Loucy (cell line): Measurements from ENCODE around the gene TSSK6.

Source experiments
- H2AFZ ChIP-seq: fragments of 200-600 bp; sonication (generic); 2 replicates; pipeline ENCODE4 v1.6.0; 2016; ENCODE audit warnings: antibody characterized with exemption, mild to moderate bottlenecking, low read length, moderate library complexity
- H3F3A ChIP-seq: fragments of 200-600 bp; 2 replicates; pipeline ENCODE4 v1.6.0; 2016; ENCODE audit warnings: antibody characterized with exemption, low read depth, mild to moderate bottlenecking
- H3K27me3 ChIP-seq: fragments of 200-600 bp; sonication (generic); 2 replicates; pipeline ENCODE4 v1.6.1; 2014; ENCODE audit warnings: low read length, mild to moderate bottlenecking; ENCODE audit not compliant: insufficient read depth, poor library complexity, severe bottlenecking
- H3K36me3 ChIP-seq: fragments of 200-600 bp; sonication (generic); 2 replicates; pipeline ENCODE4 v1.6.1; 2016; ENCODE audit warnings: low read length; ENCODE audit not compliant: insufficient read depth
- H3K4me1 ChIP-seq: fragments of 200-600 bp; sonication (generic); 2 replicates; pipeline ENCODE4 v1.5.1; 2014; ENCODE audit warnings: low read length, mild to moderate bottlenecking; ENCODE audit not compliant: insufficient read depth, poor library complexity, severe bottlenecking
- H3K4me2 ChIP-seq: fragments of 200-600 bp; sonication (generic); 2 replicates; pipeline ENCODE4 v1.6.0; 2014; ENCODE audit warnings: antibody characterized with exemption, low read length, low read depth, mild to moderate bottlenecking; ENCODE audit not compliant: poor library complexity, severe bottlenecking
- H3K4me3 ChIP-seq: fragments of 200-600 bp; sonication (generic); 2 replicates; pipeline ENCODE4 v1.5.1; 2014; ENCODE audit warnings: low read length, mild to moderate bottlenecking, mixed read lengths; ENCODE audit not compliant: poor library complexity, severe bottlenecking
- H3K79me2 ChIP-seq: fragments of 200-600 bp; sonication (generic); 2 replicates; pipeline ENCODE4 v1.6.1; 2014; ENCODE audit warnings: low read length; ENCODE audit not compliant: insufficient read depth
- H3K9ac ChIP-seq: fragments of 200-600 bp; sonication (generic); 2 replicates; pipeline ENCODE4 v1.6.0; 2014; ENCODE audit warnings: mild to moderate bottlenecking, low read depth, low read length, moderate library complexity; ENCODE audit not compliant: poor library complexity, severe bottlenecking
- H3K9me2 ChIP-seq: fragments of 200-600 bp; sonication (generic); replicated peaks from 2 replicates; pipeline ENCODE4 v1.6.1; 2016; ENCODE audit warnings: low read depth, low read length, mixed read lengths
- H3K9me3 ChIP-seq: fragments of 200-600 bp; sonication (generic); 2 replicates; pipeline ENCODE4 v1.6.1; 2014; ENCODE audit warnings: mild to moderate bottlenecking, antibody characterized with exemption, low read length, low read depth; ENCODE audit not compliant: insufficient read depth
- H4K20me1 ChIP-seq: fragments of 200-600 bp; sonication (generic); 2 replicates; pipeline ENCODE4 v1.6.0; 2014; ENCODE audit warnings: antibody characterized with exemption, low read length, mild to moderate bottlenecking; ENCODE audit not compliant: insufficient read depth, poor library complexity, severe bottlenecking
- CTCF ChIP-seq: fragments of 200-600 bp; sonication (generic); conservative IDR thresholded peaks from 2 replicates; pipeline ENCODE4 v1.5.1; 2014; ENCODE audit warnings: mild to moderate bottlenecking, antibody characterized with exemption, low read length
- EZH2phosphoT487 ChIP-seq: fragments of 200-600 bp; IDR thresholded peaks from 2 replicates; pipeline ENCODE4 v1.6.1; 2018; ENCODE audit warnings: antibody characterized with exemption, mild to moderate bottlenecking, moderate library complexity, borderline replicate concordance

The TSSK6 gene

DNA sequence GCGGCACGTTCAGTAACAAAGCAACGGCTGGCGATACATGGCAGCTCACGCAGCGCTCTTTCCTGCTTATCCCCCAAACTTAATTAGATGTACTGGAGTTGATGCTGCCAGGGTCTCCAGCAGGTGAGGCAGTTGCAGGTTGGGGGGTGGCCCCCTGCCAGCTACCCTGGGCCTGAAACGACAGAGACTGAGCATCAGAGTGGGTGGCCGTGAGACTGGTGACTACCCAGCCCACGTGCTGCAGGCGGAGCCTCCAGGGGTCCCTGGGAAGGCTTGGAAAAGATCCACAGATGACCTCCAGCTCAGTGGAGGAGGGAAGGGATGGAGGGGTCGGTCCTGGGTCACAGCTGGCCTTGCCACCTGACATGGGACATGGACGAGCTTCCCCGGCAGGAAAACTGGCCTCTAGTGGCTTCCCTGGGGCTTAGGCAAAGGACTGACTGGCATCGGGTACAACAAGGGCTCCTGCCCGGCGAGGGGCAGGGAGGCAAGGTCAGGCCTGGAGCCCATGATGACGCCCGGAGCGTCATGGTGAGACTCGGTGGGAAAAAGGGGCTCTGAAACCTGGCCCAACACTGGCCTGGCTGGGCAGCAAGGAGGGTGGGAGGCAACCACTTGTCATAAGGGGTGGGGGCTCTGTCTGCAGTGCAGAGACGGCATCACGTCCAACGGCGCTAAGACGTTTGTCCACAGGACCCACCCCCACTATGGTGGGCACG, 46.8 kb upstream of the TSSK6 start:
- no peaks in the 10 kb centered on the region for H3F3A ChIP-seq
- H3K36me3 ChIP-seq: no peaks in the 10 kb centered on the region
- H3K4me3 ChIP-seq: no peak overlapping the region
- H3K4me1 ChIP-seq: no peaks in the 10 kb centered on the region
- H3K4me2 ChIP-seq: no peak overlapping the region
- no peak for TF ChIP-seq CTCF
- no peak for TF ChIP-seq EZH2phosphoT487
- no peaks in the 10 kb centered on the region for H3K27me3 ChIP-seq
- no peaks in the 10 kb centered on the region for H3K79me2 ChIP-seq
- no peak overlapping the region for H2AFZ ChIP-seq
- H3K9me3 ChIP-seq: no peaks in the 10 kb centered on the region
- H4K20me1 ChIP-seq: no peaks in the 10 kb centered on the region
- no peak overlapping the region for H3K9ac ChIP-seq
- H3K9me2 ChIP-seq: no peaks in the 10 kb centered on the region

- no peak overlapping the region for H3K4me2 ChIP-seq
- no peak for TF ChIP-seq EZH2phosphoT487
- TF ChIP-seq CTCF: no peak
- no peaks in the 10 kb centered on the region for H3K79me2 ChIP-seq
- H3K36me3 ChIP-seq: no peaks in the 10 kb centered on the region
- no peaks in the 10 kb centered on the region for H3F3A ChIP-seq
- no peak overlapping the region for H2AFZ ChIP-seq
- H3K27me3 ChIP-seq: no peaks in the 10 kb centered on the region
- H4K20me1 ChIP-seq: no peaks in the 10 kb centered on the region
- H3K9ac ChIP-seq: no peak overlapping the region
- H3K4me1 ChIP-seq: no peaks in the 10 kb centered on the region
- H3K9me3 ChIP-seq: no peaks in the 10 kb centered on the region
- H3K4me3 ChIP-seq: no peak overlapping the region
- no peaks in the 10 kb centered on the region for H3K9me2 ChIP-seq
These were observed 44.6 kb upstream of the TSSK6 start for GRCh38 chr19:19559931-19560330.

- no peaks in the 10 kb centered on the region for H3K36me3 ChIP-seq
- H3K79me2 ChIP-seq: no peaks in the 10 kb centered on the region
- H3F3A ChIP-seq: no peaks in the 10 kb centered on the region
- no peak overlapping the region for H3K4me2 ChIP-seq
- H3K9me3 ChIP-seq: no peaks in the 10 kb centered on the region
- H3K9ac ChIP-seq: no peak overlapping the region
- TF ChIP-seq EZH2phosphoT487 (no peak), CTCF (no peak)
- no peak overlapping the region for H2AFZ ChIP-seq
- no peaks in the 10 kb centered on the region for H3K9me2 ChIP-seq
- H4K20me1 ChIP-seq: no peaks in the 10 kb centered on the region
- no peaks in the 10 kb centered on the region for H3K4me1 ChIP-seq
- H3K4me3 ChIP-seq: no peak overlapping the region
- no peaks in the 10 kb centered on the region for H3K27me3 ChIP-seq
These were observed 43.3 kb upstream of the TSSK6 start for GRCh38 chr19:19558636-19559035.
